22Rv1 (cell line): ENCODE results near the gene NFE2L3.
"Not testable (repeated sequence)": the region's sequence is repeated elsewhere in the genome, so short reads cannot be mapped to it uniquely, and the experiment has no call there.

Experiments
- H3K27ac ChIP-seq: fragments of 450-650 bp; 2 replicates; pipeline ENCODE4 v1.5.1; 2017
- ZFX ChIP-seq: fragments of 450-650 bp; IDR thresholded peaks from 2 replicates; pipeline ENCODE4 v1.6.1; 2017; ENCODE audit warnings: antibody characterized with exemption, borderline replicate concordance
- TF ChIP-seq, protein P1 (sequence below): fragments of 450-650 bp; IDR thresholded peaks from 2 replicates; pipeline ENCODE4 v1.5.1; 2017; ENCODE audit warnings: mild to moderate bottlenecking

The NFE2L3 gene

GRCh38 chr7:26117970-26118369 lies 34.0 kb upstream of the NFE2L3 start:
- no peak overlapping the region for H3K27ac ChIP-seq
- no peak for TF ChIP-seq ZFX
- TF ChIP-seq, protein P1, sequence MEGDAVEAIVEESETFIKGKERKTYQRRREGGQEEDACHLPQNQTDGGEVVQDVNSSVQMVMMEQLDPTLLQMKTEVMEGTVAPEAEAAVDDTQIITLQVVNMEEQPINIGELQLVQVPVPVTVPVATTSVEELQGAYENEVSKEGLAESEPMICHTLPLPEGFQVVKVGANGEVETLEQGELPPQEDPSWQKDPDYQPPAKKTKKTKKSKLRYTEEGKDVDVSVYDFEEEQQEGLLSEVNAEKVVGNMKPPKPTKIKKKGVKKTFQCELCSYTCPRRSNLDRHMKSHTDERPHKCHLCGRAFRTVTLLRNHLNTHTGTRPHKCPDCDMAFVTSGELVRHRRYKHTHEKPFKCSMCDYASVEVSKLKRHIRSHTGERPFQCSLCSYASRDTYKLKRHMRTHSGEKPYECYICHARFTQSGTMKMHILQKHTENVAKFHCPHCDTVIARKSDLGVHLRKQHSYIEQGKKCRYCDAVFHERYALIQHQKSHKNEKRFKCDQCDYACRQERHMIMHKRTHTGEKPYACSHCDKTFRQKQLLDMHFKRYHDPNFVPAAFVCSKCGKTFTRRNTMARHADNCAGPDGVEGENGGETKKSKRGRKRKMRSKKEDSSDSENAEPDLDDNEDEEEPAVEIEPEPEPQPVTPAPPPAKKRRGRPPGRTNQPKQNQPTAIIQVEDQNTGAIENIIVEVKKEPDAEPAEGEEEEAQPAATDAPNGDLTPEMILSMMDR, result no peak

DNA sequence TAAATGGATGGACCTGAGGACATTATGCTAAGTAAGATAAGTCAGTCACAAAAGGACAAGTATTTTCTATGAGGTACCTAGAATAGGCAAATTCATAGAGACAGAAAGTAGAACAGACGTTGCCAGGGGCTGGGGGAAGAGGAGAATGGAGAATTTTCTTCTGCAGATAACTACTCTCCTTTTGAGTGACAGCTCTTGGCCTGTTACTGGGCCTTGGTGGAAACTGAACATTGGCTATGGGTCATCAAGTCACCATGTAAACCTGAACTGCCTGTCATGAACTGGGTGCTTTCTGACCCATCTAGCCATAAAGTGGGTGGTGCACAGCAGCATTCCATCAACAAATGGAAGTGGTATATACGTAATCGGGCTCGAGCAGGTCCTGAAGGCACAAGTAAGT lies 29.3 kb upstream of the NFE2L3 start:
- TF ChIP-seq ZFX, result no peak
- TF ChIP-seq, protein P1, result no peak

GRCh38 chr7:26124775-26125174 lies 27.2 kb upstream of the NFE2L3 start:
- not testable (repeated sequence) for H3K27ac ChIP-seq

More for the DNA sequence above, 29.3 kb upstream of the NFE2L3 start:
- no peak overlapping the region for H3K27ac ChIP-seq

DNA sequence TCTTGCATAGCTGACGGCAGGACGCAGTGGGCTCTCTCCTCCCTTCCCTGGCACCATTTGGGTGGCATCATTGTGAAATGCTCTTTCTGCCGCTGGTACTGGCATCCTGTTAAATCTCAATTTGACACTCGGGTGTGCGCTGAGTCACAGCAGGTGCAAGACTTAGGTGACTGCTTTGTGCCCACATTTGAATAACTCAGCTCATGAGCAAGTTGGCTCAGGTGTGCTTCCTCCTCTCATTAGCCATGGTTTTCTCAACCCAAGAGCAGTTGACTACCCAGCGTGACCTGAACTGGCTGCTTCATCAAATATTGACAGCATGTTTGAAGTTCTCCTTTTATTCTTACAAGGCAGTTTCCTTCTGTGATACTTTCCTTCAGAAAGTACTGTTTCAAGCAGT lies 24.6 kb upstream of the NFE2L3 start:
- H3K27ac ChIP-seq, result no peak overlapping the region
- TF ChIP-seq ZFX, result no peak
- TF ChIP-seq, protein P1, result no peak

- TF ChIP-seq ZFX, result no peak
- TF ChIP-seq, protein P1, result no peak
These were observed 20.9 kb upstream of the NFE2L3 start for GRCh38 chr7:26131056-26131589.

DNA sequence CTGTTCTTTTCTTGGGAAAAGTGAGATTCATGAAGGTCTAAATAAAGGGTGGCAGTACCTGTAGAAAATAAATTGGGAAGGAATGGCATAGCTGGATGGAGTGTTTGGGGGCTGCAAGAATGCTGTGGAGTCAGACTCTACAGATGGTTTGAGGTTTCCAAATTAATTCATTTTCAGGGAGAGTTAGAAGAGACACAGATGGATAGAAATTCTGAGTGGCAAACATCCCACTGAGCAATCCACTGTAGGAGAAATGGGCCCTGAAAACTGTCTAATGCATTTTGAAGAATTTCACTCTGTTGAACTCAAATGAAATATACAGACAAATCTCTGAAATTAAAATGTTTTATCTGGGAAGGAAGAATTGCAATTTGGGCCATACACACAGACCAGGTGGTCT lies 16.9 kb upstream of the NFE2L3 start:
- no peak for TF ChIP-seq ZFX
- TF ChIP-seq, protein P1, result no peak
- no peak overlapping the region for H3K27ac ChIP-seq

More at GRCh38 chr7:26131056-26131589, 20.9 kb upstream of the NFE2L3 start:
- no peak overlapping the region for H3K27ac ChIP-seq

- no peak overlapping the region for H3K27ac ChIP-seq
- TF ChIP-seq, protein P1, result no peak
- no peak for TF ChIP-seq ZFX
These were observed 16.4 kb upstream of the NFE2L3 start for GRCh38 chr7:26135551-26135950.

DNA sequence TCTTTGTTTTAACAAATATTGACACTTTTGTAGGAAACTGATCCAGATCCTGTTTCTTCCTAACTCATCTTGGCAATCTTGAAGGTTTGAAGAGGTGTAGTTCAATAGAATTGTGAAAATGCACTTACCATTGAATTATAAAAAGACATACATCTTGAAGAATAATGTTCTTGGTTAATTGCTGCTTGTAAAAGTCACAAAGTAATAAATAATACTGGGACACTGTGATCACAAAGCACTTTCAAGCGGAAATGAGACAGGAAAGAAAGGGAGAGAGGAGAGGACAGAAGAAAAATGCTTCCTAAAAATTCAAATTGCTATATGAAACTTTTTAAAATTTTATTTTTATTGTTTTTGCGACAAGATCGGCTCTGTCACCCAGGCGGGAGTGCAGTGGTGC lies 15.2 kb upstream of the NFE2L3 start:
- H3K27ac ChIP-seq, result no peak overlapping the region
- TF ChIP-seq ZFX, result no peak
- TF ChIP-seq, protein P1, result no peak
